ENCODE results near the gene NHP2.

The NHP2 gene

DNA sequence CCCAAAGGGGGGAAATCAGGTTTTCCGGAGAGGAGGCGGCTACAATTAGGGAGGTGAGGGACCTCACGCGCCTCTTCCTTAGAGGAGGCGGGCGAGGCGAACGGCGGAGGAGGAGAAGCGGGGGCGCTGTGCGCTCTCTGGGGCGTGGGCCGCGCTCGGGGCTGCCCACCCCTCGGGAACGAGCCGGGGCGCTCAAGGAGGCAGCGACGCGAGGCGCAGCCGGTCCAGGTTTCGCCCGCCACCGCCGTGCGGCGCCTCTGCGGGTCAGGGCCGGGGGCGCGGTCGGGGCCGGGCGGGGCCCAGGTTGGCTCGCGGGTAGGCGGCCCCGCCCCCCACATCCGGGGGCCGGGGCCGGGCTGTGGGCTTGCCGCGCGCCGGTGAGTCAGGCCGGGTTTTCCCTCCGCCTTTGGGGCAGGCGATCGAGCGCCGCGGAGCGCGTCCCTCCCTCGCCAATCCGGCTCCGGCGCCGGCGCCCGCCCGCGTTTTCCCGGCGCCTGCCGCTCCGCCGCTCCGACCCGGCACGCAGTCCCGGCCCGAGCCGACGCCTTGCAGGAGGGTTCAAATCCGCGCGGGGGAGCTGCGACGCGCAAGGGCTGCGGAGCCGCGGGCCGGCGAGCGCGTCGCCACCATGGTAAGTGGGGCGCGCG lies 40.4 kb downstream of the NHP2 start, which contains the start of gene N4BP3:
N4BP3 (plus strand) TSS at position 392 of the 647 bp plus-strand sequence. CDS start 6,052 bp downstream, outside the sequence.
- DNase-seq, result no peak

DNA sequence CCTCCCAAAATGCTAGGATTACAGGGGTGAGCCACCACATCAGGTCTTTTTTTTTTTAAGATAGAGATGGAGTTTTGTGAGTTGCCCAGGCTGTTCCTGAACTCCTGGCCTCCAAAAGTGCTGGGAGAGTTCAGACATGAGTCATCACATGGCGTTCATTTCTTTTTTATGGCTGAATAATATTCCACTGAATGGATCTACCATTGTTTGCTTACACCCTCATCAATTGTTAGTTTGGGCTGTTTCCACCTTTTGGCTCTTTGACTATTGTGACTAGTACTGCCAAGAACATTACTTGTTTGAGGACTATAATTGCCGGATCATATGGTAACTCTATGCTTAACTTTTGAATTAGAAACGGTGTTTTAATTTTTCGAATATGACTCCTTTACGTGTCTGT lies 41.1 kb downstream of the NHP2 start:
- DNase-seq, result no peak

DNA sequence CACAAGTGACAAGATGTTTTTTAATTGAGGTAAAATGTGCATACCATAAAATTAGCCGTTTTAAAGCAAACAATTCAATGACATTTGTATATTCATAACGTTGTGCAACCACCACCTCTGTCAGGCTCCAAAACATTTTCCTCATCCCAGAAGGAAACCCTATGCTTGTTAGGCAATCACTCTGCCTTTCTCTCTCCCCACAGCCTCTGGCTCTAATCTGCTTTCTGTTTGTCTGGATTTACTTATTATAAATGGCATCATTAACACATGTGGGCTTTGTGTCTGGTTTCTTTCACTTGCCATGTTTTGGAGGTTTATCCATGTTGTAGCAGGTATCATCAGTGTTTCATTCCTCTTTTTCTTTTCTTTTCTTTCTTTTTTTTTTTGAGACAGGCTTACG lies 41.8 kb downstream of the NHP2 start:
- no peak for DNase-seq

DNA sequence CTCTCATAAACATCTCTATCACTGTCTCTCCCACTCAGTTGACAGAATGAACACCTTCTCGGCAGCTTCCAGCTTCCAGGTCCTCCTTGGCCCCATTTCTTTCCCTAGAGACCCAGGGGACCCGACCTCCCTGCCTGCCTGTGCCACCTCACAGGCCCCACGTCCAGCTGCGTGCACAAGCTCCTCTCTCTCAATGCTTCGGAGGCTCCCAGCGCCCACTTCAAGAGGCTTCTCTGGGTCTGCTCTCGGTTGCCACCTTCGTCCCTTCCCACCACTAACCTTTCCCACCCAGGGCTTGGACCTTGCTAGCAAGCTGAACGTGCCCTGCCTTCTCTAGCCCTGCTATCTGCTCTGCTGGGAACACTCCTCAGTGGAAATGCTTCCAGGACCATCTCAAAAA lies 43.2 kb downstream of the NHP2 start:
- DNase-seq, result no peak

DNA sequence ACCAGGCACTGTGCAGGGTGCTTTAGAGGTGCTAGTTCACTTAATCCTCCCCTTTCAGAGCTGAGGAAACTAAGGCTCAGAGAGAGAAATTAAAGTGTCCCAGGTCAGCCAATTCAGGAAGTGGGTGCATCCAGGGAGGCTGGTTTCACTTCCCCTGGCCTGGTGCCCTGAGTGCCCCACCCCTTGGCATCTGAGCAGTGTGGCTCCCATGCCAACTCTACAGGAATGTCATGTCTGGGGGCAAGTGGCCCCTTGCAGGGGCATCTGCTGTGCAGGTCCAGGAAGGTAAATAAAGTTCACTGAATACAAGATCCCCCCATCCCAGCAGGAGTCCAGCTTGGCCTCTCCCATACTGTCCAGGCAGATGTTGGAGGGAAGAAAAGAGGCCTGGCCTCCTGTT lies 44.7 kb downstream of the NHP2 start:
- no peak for DNase-seq

DNA sequence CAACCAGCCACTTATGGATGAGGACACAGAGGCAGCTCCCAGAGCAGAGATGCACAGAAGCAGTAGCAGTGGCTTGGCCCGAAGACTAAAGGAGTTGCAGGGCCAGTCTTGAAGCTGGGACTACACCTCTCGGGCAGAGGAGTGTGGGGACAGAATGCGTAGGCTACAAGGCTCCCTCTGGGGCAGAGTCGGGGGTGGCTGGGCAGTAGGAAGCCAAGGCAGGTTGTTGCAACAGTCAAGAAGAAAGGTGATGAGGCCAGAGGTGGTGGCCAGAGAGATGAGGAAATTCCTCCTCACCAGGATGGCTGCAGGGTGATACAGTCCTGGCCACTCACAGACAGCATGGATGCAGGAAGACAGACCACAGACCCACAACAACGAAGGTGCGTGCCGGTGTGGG lies 45.2 kb downstream of the NHP2 start:
- DNase-seq, result no peak

DNA sequence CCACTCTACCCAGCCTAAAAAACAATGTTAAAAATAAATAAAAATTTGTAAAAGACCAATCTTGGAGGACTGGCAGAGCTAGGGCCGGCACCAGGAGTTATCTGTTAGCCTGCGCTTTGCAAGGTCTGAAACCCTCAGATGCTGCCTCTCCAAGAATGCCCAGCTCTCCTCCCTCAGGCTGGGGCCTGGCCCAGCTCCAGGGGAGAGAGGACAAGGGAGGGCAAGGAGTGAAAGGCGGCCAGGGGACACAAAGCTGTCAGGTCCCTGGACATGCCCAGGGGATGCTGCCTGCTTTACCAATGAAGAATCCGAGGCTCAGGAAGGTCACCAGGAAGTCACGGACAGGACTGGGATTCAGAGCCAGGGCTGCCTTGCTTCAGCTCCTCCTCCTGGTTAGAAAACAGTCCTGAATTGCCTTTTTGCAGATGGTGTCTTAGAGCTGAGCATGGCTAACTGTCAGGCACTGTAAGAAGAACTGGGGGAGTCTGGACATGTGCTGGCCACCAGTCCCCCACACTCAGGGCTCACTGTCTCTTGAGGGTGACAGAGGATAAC lies 45.9 kb downstream of the NHP2 start:
- no peak for DNase-seq

DNA sequence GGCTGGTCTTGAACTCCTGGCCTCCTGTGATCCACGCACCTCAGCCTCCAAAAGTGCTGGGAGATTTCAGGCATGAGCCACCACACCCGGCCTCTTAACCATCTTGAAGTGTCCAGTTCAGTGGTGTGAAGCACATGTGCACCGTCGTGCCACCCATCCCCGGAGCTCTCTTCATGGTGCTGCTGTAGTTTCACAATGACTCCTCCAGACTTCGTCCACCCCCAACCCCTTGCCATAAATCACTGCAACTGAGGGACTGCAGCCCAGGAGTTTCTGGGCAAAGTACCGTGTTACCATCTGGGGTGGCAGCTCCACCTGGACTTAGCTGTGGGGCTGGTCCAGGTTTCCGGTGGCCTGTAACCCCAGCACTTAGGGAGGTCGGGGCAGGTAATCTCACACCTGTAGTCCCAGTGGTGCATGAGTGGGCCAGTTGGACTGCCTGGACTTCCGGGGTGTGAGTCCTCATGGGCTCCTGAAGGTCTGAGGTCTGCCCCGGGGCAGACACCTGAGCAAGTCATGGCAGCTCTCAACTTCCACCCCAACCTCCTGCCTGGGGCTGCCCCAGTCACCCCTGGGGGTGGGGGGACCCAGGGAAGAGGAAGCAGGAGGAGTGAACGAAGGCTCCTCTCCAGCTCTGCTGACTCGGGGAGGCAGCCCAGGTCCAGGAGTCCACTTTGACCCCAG lies 47.0 kb downstream of the NHP2 start:
- DNase-seq, result no peak

DNA sequence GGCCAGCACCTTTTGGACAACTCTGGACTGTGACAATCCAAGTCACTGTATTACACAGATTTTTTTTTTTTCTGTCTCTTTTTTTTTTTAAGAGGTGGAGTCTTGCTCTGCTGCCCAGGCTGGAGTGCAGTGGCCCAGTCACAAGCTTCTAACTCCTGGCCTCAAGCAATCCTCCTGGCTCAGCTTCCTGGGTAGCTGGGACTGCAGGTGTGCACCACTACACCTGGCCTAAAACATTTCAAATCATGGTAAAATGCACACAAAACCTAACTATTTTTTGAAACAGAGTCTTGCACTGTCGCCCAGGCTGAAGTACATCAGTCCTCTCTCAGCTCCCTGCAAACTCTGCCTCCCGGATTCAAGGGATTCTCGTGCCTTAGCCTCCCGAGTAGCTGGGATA lies 47.6 kb downstream of the NHP2 start:
- no peak for DNase-seq

DNA sequence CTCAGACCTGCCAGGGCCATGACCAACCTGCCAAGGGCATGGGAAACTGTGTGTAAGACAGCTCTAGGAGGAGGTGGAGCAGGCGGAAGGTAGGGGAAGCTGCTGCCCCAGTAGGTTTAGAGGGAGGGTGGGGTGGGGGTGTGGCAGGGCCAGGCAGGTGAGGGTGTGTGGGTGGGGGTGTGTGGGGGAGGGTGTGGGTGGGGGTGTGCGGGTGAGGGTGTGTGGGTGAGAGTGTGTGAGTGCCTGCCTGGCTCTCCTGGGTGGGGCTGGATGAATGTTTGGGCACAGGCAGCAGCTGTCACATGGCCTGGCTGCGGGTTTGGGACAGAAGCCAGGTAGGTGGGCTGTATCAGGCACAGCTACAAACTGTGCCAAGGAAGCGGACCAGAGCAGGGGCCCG lies 49.2 kb downstream of the NHP2 start:
- no peak for DNase-seq

DNA sequence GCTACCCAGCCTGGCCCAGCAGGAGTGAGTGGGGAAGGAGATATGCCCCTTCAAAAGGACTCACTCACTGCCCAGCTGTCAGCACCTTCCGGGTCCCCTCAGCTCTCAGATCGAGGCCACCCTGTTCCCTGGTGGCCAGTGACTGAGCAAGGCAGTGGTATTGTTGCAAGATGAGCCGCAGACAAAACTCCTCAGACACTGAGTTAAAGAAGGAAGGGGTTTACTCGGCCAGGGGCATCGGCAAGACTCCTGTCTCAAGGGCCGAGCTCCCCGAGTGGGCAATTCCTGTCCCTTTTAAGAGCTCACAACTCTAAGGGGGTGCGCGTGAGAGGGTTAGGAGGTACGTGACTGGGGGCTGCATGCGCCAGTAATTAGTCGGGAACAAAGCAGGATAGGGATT lies 50.1 kb downstream of the NHP2 start:
- no peak for DNase-seq
